KOPT-K1 (cell line): ENCODE data around the gene RNMT.

ENCODE experiments used
- H3K27ac ChIP-seq: fragments of 200-600 bp; sonication (generic); 2 replicates; pipeline ENCODE4 v1.5.1; 2016; ENCODE audit warnings: antibody characterized with exemption, mild to moderate bottlenecking, low read depth, low read length; ENCODE audit not compliant: poor library complexity, severe bottlenecking
- H3K36me3 ChIP-seq: fragments of 200-600 bp; sonication (generic); 2 replicates; pipeline ENCODE4 v1.5.1; 2017; ENCODE audit warnings: antibody characterized with exemption, mild to moderate bottlenecking, low read length, moderate library complexity; ENCODE audit not compliant: insufficient read depth
- H3K9me3 ChIP-seq: fragments of 200-600 bp; sonication (generic); 2 replicates; pipeline ENCODE4 v1.5.1; 2017; ENCODE audit warnings: antibody characterized with exemption, low read length, mild to moderate bottlenecking; ENCODE audit not compliant: insufficient read depth, poor library complexity, severe bottlenecking

Gene RNMT

DNA sequence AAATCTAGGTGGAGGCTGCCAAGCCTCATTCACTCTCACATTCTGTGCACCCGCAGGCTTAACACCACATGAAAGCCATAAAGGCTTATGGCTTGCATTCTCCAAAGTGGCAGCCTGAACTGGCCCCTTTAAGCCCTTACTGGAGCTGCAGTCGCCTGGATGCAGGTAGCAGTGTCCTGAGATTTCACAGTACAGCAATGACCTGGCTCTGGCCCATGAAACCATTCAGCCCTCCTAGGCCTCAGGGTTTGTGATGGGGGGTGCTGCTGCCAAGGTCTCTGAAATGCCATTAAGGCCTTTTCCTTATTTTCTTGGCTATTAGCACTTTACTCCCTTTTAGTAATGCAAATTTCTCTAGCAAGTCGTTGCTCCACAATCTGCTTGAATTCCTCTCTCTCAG lies 48.6 kb downstream of the RNMT start:
- H3K27ac ChIP-seq = no peak overlapping the region
- peaks cover 12% of the 10 kb centered on the region for H3K9me3 ChIP-seq
- no peaks in the 10 kb centered on the region for H3K36me3 ChIP-seq

DNA sequence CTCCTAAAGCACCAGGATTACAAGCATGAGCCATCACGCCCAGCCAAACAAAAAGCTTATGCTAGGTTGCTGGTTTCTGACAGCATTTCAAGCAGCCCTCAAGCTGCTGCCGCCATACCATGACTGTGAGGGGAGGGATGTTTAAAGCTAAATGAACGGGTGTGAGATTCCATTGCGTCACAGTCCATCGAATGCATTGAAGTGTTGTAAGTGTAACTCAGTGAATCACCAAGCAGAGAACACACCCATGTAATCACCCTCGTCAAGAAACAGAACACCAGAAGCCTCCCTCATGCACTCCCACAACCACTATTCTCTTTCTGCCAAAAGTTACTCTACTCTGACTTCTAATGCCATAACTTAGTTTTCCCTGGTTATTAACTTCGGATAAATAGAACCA lies 64.7 kb downstream of the RNMT start:
- H3K27ac ChIP-seq = no peak overlapping the region
- H3K36me3 ChIP-seq = no peaks in the 10 kb centered on the region
- H3K9me3 ChIP-seq = no peaks in the 10 kb centered on the region

DNA sequence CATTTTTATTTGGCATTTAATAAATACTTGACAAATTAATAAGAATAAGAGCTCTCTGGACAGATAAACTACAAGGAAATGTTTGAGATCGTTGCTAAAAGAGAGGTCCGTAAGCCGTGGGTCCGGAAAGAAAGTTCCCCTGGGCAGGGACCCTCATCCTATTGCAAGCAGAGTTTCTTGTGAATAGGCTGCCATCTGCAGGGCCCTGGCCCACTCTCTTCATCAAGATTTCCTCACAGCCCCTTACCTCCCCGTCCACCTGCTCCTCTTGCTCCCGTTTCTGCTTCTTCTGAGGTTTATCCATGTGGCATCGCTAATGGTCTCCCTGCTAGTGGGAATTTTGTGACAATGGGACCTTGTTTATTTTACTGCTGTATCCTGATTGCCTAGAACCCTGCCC lies 67.3 kb downstream of the RNMT start:
- H3K9me3 ChIP-seq = no peaks in the 10 kb centered on the region
- H3K36me3 ChIP-seq = no peaks in the 10 kb centered on the region
- H3K27ac ChIP-seq = no peak overlapping the region

DNA sequence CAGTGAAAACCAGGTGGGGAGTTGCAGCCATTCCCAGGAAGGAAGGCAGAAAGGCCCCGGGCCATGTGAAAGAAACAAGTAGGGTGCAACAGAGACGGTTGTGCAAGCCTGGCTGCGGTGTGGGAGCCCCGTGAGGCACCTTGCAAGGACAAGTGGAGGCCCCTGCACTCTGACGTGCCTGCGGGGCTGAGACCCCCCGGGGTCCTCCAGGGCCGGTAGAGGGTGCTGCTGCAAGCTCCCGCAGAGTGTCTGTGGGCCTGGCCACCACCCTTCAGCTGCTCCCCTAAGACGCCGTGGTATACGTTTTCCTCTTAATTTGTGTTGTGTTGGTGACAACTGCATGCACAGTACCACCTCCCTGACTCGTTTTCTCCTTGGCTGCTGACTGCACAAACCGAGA lies 70.0 kb downstream of the RNMT start:
- H3K36me3 ChIP-seq = no peaks in the 10 kb centered on the region
- no peaks in the 10 kb centered on the region for H3K9me3 ChIP-seq
- H3K27ac ChIP-seq = no peak overlapping the region

DNA sequence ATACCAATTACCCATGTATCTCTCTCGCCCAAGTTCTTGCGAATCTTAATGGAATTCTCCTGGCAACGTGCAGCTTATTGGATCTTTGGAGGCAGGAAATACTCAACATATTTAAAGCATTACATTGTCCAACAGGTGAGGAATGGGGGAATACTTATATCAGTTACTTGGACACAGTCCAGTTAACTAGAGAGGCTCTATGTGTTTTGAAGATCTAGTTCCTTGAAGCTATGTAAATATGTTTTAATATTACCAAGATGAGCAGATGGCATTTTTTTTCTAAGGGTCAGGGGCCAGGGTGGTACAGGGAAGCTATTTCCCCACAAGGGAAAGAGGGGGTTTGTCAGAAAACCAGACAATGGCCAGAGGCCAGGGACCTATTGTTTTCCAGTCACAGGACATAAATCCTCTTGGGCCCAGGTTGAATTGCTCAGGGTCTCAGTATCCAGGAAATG lies 70.7 kb downstream of the RNMT start:
- no peak overlapping the region for H3K27ac ChIP-seq
- H3K36me3 ChIP-seq = no peaks in the 10 kb centered on the region
- H3K9me3 ChIP-seq = no peaks in the 10 kb centered on the region

DNA sequence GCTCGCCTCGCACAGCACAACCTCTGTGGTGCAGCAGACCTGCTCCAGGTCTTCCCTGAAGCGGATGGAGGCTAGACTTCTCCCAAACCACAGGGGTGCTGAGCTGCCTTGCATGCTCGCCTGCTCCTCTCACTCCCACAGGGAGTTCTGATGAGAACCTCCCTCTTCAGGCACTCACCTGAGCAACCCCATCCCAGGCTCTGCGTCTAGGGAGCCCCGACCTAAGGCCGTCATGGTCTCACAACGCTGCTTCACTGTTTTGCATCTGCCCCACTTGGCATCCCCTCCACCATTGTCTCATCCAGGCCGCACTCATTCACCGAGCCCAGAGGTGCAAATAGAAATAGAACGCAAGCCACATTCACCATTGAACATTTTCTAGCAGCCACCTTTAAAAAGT lies 72.9 kb downstream of the RNMT start:
- no peak overlapping the region for H3K27ac ChIP-seq
- H3K36me3 ChIP-seq = no peaks in the 10 kb centered on the region
- H3K9me3 ChIP-seq = no peaks in the 10 kb centered on the region

DNA sequence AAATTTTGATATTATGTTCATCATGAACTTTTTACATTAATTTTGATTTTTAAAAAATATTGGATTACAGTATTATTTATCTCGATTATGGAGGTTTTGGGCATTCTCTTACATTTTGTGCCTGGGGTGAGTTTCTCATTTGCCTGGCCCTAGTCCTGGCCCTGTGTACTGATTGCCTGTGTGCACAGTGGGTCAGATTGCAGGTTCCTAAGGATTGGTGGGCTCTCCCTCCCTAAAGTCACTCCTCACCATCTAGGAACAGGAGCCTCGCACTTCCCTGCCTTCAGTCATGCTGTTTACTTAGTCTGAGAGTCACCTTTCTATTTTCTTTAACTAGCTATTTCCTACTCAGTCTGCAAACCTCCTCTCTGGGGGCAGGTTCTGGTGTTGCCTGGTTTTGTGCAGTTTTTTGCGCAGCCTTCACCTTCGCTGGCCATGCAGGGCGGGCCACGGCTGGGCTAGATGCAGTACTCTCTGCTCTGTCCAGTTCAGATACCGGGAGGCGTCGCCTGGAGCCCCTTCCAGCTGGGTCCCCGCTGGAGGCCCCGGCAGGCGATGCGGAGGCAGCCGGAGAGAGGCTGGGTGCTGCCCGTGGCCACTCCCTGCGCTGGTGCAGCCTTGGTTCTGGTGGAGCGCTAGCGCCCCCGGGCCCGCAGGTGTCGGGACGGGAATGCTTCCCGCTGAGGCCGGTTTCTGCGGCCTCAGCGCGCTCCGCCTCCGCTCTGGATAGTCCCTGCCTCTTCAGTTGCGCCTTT lies 74.2 kb downstream of the RNMT start:
- Histone ChIP-seq H3K36me3 (no peaks in the 10 kb centered on the region), H3K9me3 (no peaks in the 10 kb centered on the region), H3K27ac (no peak overlapping the region)

DNA sequence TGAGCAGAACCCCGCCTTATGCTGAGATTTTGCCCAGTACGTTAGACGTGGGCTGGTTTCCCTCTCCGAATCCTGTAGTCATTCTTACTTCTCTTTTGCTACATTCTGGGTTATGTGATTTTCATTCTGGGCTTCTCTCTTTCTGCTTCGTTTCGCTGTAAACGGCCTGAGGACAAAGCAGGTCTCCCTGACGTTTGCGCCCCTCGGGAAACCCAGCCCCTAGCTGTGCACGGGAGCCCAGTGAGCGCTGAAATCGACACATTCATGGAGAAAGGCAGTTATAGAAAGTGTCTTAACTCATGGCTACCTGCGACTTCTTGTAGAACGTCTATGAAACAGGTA lies 74.8 kb downstream of the RNMT start:
- Histone ChIP-seq H3K9me3 (no peaks in the 10 kb centered on the region), H3K27ac (no peak overlapping the region), H3K36me3 (no peaks in the 10 kb centered on the region)

DNA sequence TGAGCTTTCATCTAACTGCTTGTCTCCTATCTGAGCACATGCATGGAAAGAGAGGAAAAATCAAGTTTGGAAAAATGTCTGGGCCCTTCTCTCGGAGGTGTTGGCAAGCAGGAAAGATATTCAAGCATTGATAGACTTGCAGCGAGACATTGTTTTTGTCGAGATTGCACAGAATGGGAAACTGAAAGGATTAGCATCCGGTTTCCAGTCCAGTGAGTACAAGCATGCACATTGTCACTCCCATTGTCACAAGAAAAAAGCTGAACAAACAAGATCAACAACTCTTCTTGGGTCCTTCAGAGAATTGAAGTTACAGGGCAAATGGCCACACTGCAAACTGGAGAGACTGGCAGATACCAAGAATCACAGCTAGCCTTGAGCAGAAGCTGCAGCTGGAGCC lies 77.8 kb downstream of the RNMT start:
- Histone ChIP-seq H3K27ac (no peak overlapping the region), H3K9me3 (no peaks in the 10 kb centered on the region), H3K36me3 (no peaks in the 10 kb centered on the region)

DNA sequence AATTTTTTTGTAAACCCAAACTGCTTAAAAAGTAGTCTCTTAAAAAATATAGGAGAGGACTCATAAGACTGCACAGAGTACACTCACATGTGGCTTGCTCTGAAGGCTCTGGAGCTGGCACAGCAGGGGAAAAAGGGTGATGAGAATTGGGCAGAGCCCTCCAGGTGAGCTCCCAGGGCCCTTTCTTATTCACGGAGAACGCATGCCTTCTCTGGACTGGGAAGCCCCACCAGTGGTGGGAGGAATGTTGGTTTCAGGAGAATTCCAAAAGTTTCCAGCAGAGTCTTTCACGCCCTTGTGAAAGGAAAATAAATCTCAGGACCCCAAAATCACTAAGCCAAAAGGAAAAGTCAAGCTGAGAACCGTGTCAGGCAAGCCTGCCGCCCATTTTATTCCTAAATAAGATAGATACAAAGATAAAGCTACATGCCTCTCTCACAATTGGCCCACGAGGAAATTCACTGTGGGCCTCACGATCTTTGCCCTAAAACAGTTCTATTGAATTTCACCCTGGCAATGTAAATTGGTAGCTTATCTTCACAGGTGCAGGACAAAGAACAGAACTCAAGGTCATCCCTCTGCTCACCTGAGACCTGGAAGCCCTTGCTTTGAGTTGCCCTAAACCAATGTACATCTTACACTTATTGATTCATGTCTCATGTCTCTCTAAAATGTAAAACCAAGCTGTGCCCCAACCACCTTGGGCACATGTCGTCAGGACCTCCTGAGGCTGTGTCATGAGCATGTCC lies 82.0 kb downstream of the RNMT start:
- no peaks in the 10 kb centered on the region for H3K9me3 ChIP-seq
- H3K36me3 ChIP-seq = no peaks in the 10 kb centered on the region
- H3K27ac ChIP-seq = no peak overlapping the region

DNA sequence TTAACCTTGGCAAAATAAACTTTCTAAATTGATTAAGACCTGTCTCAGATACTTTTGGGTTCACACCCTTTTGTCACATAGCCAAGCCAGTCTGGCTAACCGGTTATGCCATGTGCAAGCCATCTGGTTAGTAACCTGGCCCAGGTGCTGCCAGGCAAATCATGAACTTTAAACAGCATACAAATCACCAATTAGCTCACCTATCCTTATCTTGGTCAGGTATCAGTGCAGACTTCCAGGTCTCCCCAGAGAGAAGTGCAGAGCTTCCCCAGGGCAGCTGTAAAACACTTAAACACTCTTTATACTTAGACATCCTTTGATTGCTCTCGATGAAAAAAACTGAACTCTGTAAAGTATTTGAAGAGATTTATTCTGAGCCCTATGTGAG lies 82.6 kb downstream of the RNMT start:
- no peaks in the 10 kb centered on the region for H3K9me3 ChIP-seq
- H3K27ac ChIP-seq = no peak overlapping the region
- H3K36me3 ChIP-seq = no peaks in the 10 kb centered on the region

DNA sequence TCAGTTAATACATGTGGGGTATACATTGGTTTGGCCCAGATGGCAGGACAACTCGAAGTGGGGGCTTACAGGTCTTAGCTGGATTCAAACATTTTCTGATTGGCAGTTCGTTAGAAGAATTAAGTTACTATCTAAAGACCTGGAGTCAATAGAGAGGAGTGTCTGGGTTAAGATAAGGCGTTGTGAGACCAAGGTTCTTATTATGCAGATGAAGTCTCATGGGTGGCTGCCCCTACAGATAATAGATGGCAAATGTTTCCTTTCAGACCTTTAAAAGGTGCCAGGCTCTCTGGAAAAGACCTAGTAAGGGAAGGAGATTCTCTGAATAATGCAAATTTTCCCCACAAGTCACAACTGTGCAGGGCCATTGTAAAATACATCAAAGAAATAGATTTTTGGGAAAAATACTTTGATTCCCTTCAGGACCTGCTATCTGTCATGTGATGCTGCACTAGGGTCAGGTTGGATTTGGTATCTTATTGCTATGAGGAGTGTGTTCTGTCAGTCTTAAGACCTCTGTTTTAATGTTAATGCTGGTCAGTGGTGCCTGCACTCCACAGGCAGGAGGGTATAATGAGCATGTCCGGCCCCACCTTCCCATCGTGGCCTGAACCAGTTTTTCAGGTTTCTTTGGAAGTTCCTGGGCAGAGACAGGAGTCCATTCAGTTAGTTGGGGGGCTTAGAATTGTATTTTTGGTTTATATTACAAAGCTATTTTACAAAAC lies 83.2 kb downstream of the RNMT start:
- Histone ChIP-seq H3K9me3 (no peaks in the 10 kb centered on the region), H3K36me3 (no peaks in the 10 kb centered on the region), H3K27ac (no peak overlapping the region)

DNA sequence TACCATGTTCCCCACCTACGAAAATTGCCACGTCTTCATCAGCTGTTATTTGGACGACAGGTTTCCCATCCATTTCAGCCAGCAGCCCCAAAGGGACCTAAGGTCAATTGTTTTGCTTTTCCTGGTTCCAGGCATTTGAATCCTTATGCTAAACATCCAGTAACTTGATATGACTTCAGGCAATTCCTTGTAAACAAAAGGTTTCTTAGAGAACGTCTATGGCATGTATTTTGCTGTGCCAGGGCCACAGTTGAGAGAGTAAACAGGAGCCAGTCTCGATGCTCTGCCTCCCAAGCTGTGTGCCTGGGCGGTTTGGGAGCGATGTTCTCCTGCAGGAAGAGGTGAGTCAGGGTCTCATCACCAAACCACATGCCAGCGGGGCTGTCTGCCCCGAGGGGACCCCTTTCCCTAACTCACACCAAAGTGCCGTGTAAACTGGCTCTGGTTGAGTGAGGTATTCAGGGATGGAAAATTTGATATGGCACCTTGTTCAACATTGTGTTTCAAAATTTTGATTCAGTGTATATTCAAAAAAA lies 84.5 kb downstream of the RNMT start:
- Histone ChIP-seq H3K27ac (no peak overlapping the region), H3K9me3 (no peaks in the 10 kb centered on the region), H3K36me3 (no peaks in the 10 kb centered on the region)

DNA sequence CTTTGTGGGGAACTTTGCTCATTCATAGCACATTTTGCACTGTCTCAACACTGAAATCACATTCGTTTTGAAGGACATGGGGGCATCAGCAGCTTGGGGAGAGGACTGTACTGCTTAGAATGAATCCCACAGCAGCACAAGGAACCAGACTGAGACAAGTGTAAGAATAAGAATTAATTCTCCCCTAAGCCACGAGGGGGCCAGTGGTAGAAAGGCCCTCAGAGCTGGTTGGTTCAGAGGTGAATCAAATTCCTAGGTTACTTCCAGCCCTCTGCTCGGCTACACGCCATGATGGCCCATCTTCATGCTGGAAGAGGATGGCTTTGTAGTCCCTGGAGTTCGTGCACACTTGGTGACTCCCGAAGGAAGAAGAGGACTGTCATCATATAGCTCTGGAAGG lies 85.5 kb downstream of the RNMT start:
- Histone ChIP-seq H3K27ac (no peak overlapping the region), H3K36me3 (no peaks in the 10 kb centered on the region), H3K9me3 (no peaks in the 10 kb centered on the region)

DNA sequence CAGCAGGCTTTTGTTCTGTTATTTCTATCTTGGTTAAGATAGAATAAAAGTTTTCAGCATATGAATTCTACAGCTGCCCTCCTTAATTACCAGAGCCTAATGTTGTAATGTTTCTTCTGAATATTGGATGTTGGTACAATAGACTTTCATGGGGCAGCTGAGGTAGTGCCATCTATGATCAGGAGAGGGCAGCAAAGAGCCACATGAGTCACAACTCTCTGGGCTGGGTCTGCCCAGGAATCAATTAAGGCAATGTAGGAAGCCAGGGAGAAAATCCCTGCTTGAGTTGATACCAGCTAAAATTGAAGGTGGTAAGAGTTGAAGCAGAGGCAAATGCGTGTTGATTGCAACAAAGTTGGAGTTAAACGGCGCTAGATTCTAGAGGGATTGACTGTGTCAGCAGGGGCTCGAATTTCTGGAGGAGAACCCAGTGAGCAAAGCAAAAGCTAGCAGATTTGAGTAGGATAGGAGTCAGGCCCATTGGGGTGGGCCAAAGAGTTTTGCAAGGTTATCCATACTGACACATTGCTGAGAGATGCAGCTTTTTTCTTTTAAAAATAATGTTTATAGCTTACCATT lies 86.9 kb downstream of the RNMT start:
- Histone ChIP-seq H3K36me3 (no peaks in the 10 kb centered on the region), H3K27ac (no peak overlapping the region), H3K9me3 (no peaks in the 10 kb centered on the region)
